HG03045 (cell line): ENCODE measurements around the gene EMC8.

Source experiments
- ATAC-seq: cut with Tn5 transposase; IDR thresholded peaks from one replicate; pipeline ENCODE4 v1.9.1; 2021; ENCODE audit warnings: mild to moderate bottlenecking, moderate library complexity; ENCODE audit not compliant: unreplicated experiment

Gene EMC8

GRCh38 chr16:85759136-85759535 is 40.2 kb downstream of the EMC8 start:
- ATAC-seq = no peak

GRCh38 chr16:85757341-85757822 is 42.0 kb downstream of the EMC8 start:
- no peak for ATAC-seq

GRCh38 chr16:85755929-85756768 is 43.2 kb downstream of the EMC8 start:
- ATAC-seq = peak; percentile 47

GRCh38 chr16:85754413-85754812 is 44.9 kb downstream of the EMC8 start:
- no peak for ATAC-seq

- no peak for ATAC-seq
These were observed 45.4 kb downstream of the EMC8 start for GRCh38 chr16:85753976-85754375.

GRCh38 chr16:85753559-85753958 is 45.8 kb downstream of the EMC8 start:
- ATAC-seq = no peak

- no peak for ATAC-seq
These were observed 46.6 kb downstream of the EMC8 start for GRCh38 chr16:85752511-85753420.

- ATAC-seq = no peak
These were observed 47.4 kb downstream of the EMC8 start for GRCh38 chr16:85751698-85752501.

GRCh38 chr16:85750827-85751697 is 48.3 kb downstream of the EMC8 start, which contains the start of gene C16orf74:
TSS of gene C16orf74 (minus strand) at chr16:85751096. CDS start at chr16:85735217, 15,879 bp downstream.
- ATAC-seq = peak; percentile 39

GRCh38 chr16:85750146-85750826 is 49.1 kb downstream of the EMC8 start:
- no peak for ATAC-seq

GRCh38 chr16:85749771-85750145 is 49.6 kb downstream of the EMC8 start:
- no peak for ATAC-seq

GRCh38 chr16:85746460-85747215 is 52.7 kb downstream of the EMC8 start:
- ATAC-seq = peak; percentile 47

GRCh38 chr16:85738923-85739715 is 60.2 kb downstream of the EMC8 start:
- no peak for ATAC-seq

- ATAC-seq = no peak
These were observed 62.4 kb downstream of the EMC8 start for GRCh38 chr16:85736921-85737320.

GRCh38 chr16:85735946-85736345 is 63.4 kb downstream of the EMC8 start:
- ATAC-seq = no peak

- peak; percentile 63 for ATAC-seq
These were observed 64.1 kb downstream of the EMC8 start for GRCh38 chr16:85735225-85735635.

GRCh38 chr16:85734311-85735017 is 64.9 kb downstream of the EMC8 start:
- no peak for ATAC-seq
